Endothelial cell of coronary artery (primary cell): ENCODE results near the gene PPP2R5E. TPM values are rescaled to one million over a fixed set of nuclear protein-coding genes. Genes with fewer than 3 reads are reported as not detected.

Experiments
- total RNA-seq: library from RNA; depleted of rRNA; stranded (reverse); fragments of >200 nt; gene quantifications from 2 replicates; pipeline ENCODE4 v1.2.3, GENCODE V29; 2014

Gene PPP2R5E
- total RNA-seq = 13.1 and 18.5 TPM in 2 replicates

DNA sequence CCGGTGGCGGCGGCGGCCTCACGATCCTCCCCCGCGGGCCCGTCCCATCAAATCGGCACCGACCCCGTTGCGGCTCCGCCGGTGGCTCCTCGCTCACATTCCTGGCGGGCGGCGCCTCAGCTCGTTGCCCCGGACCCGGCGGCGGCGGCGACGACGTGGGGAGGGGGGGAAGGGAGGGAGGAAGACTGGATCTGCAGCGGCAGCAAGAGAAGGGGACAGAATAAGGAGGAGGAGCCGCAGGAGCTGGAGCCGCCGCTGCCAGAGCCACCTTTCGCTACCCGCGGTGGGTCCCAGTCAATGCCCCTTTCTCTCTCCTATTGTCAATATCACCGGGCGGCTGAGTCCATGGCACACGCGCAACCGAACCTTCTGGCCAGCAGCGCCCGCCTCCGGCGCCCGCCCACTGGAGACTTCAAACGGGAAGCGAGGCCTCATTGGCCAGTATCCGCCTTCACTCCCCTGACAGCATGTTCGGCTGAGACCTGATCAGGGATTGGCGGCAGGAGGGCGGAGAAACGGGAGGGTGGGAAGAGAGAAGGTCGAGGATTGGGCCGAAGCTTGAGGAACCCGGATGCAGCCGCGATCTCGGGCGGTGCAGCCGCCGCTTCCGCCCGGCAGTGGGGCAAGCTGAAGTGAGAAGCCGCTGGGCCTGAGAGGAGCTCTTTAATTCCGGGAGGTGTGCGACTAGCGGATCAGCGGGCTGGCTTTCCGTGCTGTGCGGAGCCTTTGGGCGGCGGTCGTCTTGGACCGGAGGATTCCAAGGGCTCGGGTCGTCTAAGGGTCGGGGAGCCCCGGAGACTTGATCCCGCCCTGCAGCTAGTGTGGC, at the start of gene PPP2R5E:
TSS of gene PPP2R5E (minus strand) at position 378 of the 826 bp plus-strand sequence. CDS start 3,692 bp downstream, outside the sequence.

Other genes with a start within 250 kb of the PPP2R5E start
- not detected in 2 replicates for gene GPHB5, start 224.4 kb downstream of the PPP2R5E start, total RNA-seq
- gene WDR89, start 98.5 kb upstream of the PPP2R5E start, total RNA-seq = 14.8 and 17.8 TPM in 2 replicates
- gene SGPP1, start 184.7 kb upstream of the PPP2R5E start, total RNA-seq = 8.4 and 12.2 TPM in 2 replicates